Measurements from ENCODE around the gene PELI3. TPM values are rescaled to one million over a fixed set of nuclear protein-coding genes. Genes with fewer than 3 reads are reported as not detected.

PELI3 gene
- total and polyA plus RNA-seq, 2 donors (not counting 1 experiment from before 2014, with no cell fraction given) = 3.2 to 15.6 TPM

GRCh38 chr11:66510990-66511339, 44.3 kb downstream of the PELI3 start:
- peaks cover 0 to 2% of the 10 kb centered on the region in 2 experiments for H3K36me3 ChIP-seq (replicated peaks in 1 of 2; ENCODE audit: control extremely low read depth in 1 of 2, control insufficient read depth in 1 of 2, extremely low read depth in 1 of 2, insufficient read depth in 2 of 2, low read length in 1 of 2)
- H3K79me2 ChIP-seq (ENCODE audit: control insufficient read depth, insufficient read depth, low read length) = peaks cover 8% of the 10 kb centered on the region
- no peaks in the 10 kb centered on the region for H3K9me3 Mint-ChIP-seq (ENCODE audit: insufficient read depth)
- H3K9me3 ChIP-seq (ENCODE audit: control extremely low read depth in 1 of 3, control insufficient read depth in 2 of 3, insufficient read depth in 1 of 3, low read length in 2 of 3) = no peaks in the 10 kb centered on the region
- peaks cover 11 to 14% of the 10 kb centered on the region in 2 donors for H3K4me1 ChIP-seq (ENCODE audit: control insufficient read depth in 2 of 2, insufficient read depth in 2 of 2, low read length in 2 of 2)
- H3K27me3 ChIP-seq (replicated peaks in 1 of 4; ENCODE audit: control extremely low read depth in 1 of 4, control insufficient read depth in 3 of 4, insufficient read depth in 4 of 4, low read length in 3 of 4) = no peaks in the 10 kb centered on the region
- peak overlapping the region; percentile 61 for H3K27ac Mint-ChIP-seq
- H3K4me3 ChIP-seq (ENCODE audit: control extremely low read depth in 1 of 5, extremely low read depth in 1 of 5, insufficient read depth in 1 of 5, low read depth in 2 of 5, low read length in 4 of 5) = peak overlapping the region; percentile 55 to 89 (median 85)
- intact Hi-C loops (cut with micrococcal nuclease) = loop anchor here (1.0 to 2.0 kb wide), 5 partner anchors 31 to 167 kb away; partner anchors contain the start of genes ACTN3, DPP3, MRPL11 and PELI3
- peak overlapping the region; percentile 92 for H2AFZ ChIP-seq (ENCODE audit: insufficient read depth, low read depth, low read length, poor library complexity, severe bottlenecking)
- no CpG with 5 or more reads among the region's 5 CpGs for WGBS (ENCODE audit: insufficient coverage)
- H3K9ac ChIP-seq (ENCODE audit: low read length) = peak overlapping the region; percentile 80
- ChIA-PET POLR2A (interaction anchor here (0.8 to 1.2 kb wide), 2 partner anchors 31 to 45 kb away, joined by 4 read pairs; partner anchors contain the start of genes DPP3 and PELI3), CTCF (interaction anchor here (0.9 to 2.1 kb wide), 6 partner anchors 8 to 441 kb away, joined by 3 to 15 read pairs (median 3); partner anchors contain the start of genes BRMS1, DPP3 and RBM4B)
- H3K4me2 ChIP-seq (replicated peaks; ENCODE audit: low read depth, low read length, poor library complexity, severe bottlenecking) = peak overlapping the region; percentile 92
- H4K20me1 ChIP-seq (ENCODE audit: control insufficient read depth, insufficient read depth, low read length, poor library complexity, severe bottlenecking) = no peaks in the 10 kb centered on the region
- no peak for TF ChIP-seq CTCF (IDR thresholded peaks at IDR 0.05)
- no peak for TF ChIP-seq EZH2 (IDR thresholded peaks at IDR 0.05; ENCODE audit: borderline replicate concordance, insufficient read depth, low read depth, low read length, poor library complexity, severe bottlenecking)
- ATAC-seq (ENCODE audit: low read depth) (no peak), DNase-seq (no peak)
- H3K27ac ChIP-seq (ENCODE audit: low read length in 2 of 2) = peak overlapping the region in 1 of 2 donors; percentile 40
- peak overlapping the region; percentile 91 for H3K4me3 Mint-ChIP-seq
- H3K27me3 Mint-ChIP-seq = no peaks in the 10 kb centered on the region
- peaks cover 16% of the 10 kb centered on the region for H3K4me1 Mint-ChIP-seq

- Mint-ChIP-seq H3K27me3 (no peaks in the 10 kb centered on the region), H3K9me3 (ENCODE audit: insufficient read depth) (no peaks in the 10 kb centered on the region), H3K4me1 (no peaks in the 10 kb centered on the region), H3K4me3 (no peak overlapping the region), H3K27ac (no peak overlapping the region)
- ChIA-PET POLR2A (no interaction called here), CTCF (no interaction called here)
- DNase-seq = no peak
- no peak overlapping the region for H3K4me2 ChIP-seq (replicated peaks; ENCODE audit: low read depth, low read length, poor library complexity, severe bottlenecking)
- H3K4me1 ChIP-seq (ENCODE audit: control insufficient read depth in 2 of 2, insufficient read depth in 2 of 2, low read length in 2 of 2) = no peaks in the 10 kb centered on the region
- no peaks in the 10 kb centered on the region for H3K27me3 ChIP-seq (replicated peaks in 1 of 4; ENCODE audit: control extremely low read depth in 1 of 4, control insufficient read depth in 3 of 4, insufficient read depth in 4 of 4, low read length in 3 of 4)
- H3K36me3 ChIP-seq (replicated peaks in 1 of 2; ENCODE audit: control extremely low read depth in 1 of 2, control insufficient read depth in 1 of 2, extremely low read depth in 1 of 2, insufficient read depth in 2 of 2, low read length in 1 of 2) = peaks cover 0 to 40% of the 10 kb centered on the region in 2 experiments
- no peak for ATAC-seq (ENCODE audit: low read depth)
- intact Hi-C loops (cut with micrococcal nuclease) = no loop called here
- no peak overlapping the region for H2AFZ ChIP-seq (ENCODE audit: insufficient read depth, low read depth, low read length, poor library complexity, severe bottlenecking)
- 97% methylated on average over 11 of the region's 11 CpGs for WGBS (ENCODE audit: insufficient coverage)
- H3K79me2 ChIP-seq (ENCODE audit: control insufficient read depth, insufficient read depth, low read length) = no peaks in the 10 kb centered on the region
- no peaks in the 10 kb centered on the region for H3K9me3 ChIP-seq (ENCODE audit: control extremely low read depth in 1 of 3, control insufficient read depth in 2 of 3, insufficient read depth in 1 of 3, low read length in 2 of 3)
- no peak overlapping the region for H3K9ac ChIP-seq (ENCODE audit: low read length)
- TF ChIP-seq CTCF (IDR thresholded peaks at IDR 0.05) (no peak), EZH2 (IDR thresholded peaks at IDR 0.05; ENCODE audit: borderline replicate concordance, insufficient read depth, low read depth, low read length, poor library complexity, severe bottlenecking) (no peak)
- no peak overlapping the region for H3K27ac ChIP-seq (ENCODE audit: low read length in 2 of 2)
- H3K4me3 ChIP-seq (ENCODE audit: control extremely low read depth in 1 of 5, extremely low read depth in 1 of 5, insufficient read depth in 1 of 5, low read depth in 2 of 5, low read length in 4 of 5) = no peak overlapping the region
- H4K20me1 ChIP-seq (ENCODE audit: control insufficient read depth, insufficient read depth, low read length, poor library complexity, severe bottlenecking) = no peaks in the 10 kb centered on the region
These were observed 56.9 kb downstream of the PELI3 start for GRCh38 chr11:66523611-66524010.
